Neuronal stem cell (in vitro differentiated cells): ENCODE measurements around the gene ANKFN1.

Experiments used
- DNase-seq: peaks from one replicate; pipeline ENCODE4 v3.0.0-alpha.2; 2013; ENCODE audit warnings: low spot score
- H2AFZ ChIP-seq: one replicate; pipeline ENCODE4 v1.6.1; 2013; ENCODE audit warnings: mild to moderate bottlenecking, low read length, inconsistent platforms
- H2AK5ac ChIP-seq: 2 replicates; pipeline ENCODE4 v1.6.1; 2013; ENCODE audit warnings: low read depth, mild to moderate bottlenecking, inconsistent platforms, low read length, moderate library complexity, mixed read lengths
- H2BK120ac ChIP-seq: 2 replicates; pipeline ENCODE4 v1.6.1; 2013; ENCODE audit warnings: low read depth, mild to moderate bottlenecking, inconsistent platforms, low read length, moderate library complexity, mixed read lengths
- H2BK12ac ChIP-seq: one replicate; pipeline ENCODE4 v1.6.1; 2013; ENCODE audit warnings: low read length, inconsistent platforms
- H2BK15ac ChIP-seq: 2 replicates; pipeline ENCODE4 v1.6.1; 2013; ENCODE audit warnings: mild to moderate bottlenecking, low read length, inconsistent platforms, mixed read lengths
- H2BK5ac ChIP-seq: one replicate; pipeline ENCODE4 v1.6.1; 2013; ENCODE audit warnings: inconsistent platforms, mild to moderate bottlenecking, low read length, moderate library complexity
- H3K14ac ChIP-seq: one replicate; pipeline ENCODE4 v1.6.1; 2013; ENCODE audit warnings: low read length, inconsistent platforms
- H3K18ac ChIP-seq: 2 replicates; pipeline ENCODE4 v1.6.1; 2013; ENCODE audit warnings: low read length, inconsistent platforms
- H3K23ac ChIP-seq: 2 replicates; pipeline ENCODE4 v1.6.1; 2013; ENCODE audit warnings: low read depth, mild to moderate bottlenecking, mixed read lengths, low read length, inconsistent platforms; ENCODE audit not compliant: poor library complexity
- H3K27ac ChIP-seq: replicated peaks from 3 replicates; pipeline ENCODE4 v1.5.1; 2013; ENCODE audit warnings: low read length, inconsistent platforms
- H3K27me3 ChIP-seq, 3 experiments: 2 replicates each; pipeline ENCODE4 v1.6.1; 2013; ENCODE audit warnings: low read length in 3 of 3, mild to moderate bottlenecking in 2 of 3, inconsistent platforms in 1 of 3, low read depth in 1 of 3, mixed read lengths in 1 of 3, moderate library complexity in 1 of 3; ENCODE audit not compliant: control insufficient read depth in 3 of 3, insufficient read depth in 3 of 3
- H3K36me3 ChIP-seq, 2 donors: replicated peaks in 1 of 2; 2 replicates each; pipeline ENCODE4 v1.6.1; 2013; ENCODE audit warnings: low read length in 2 of 2; ENCODE audit not compliant: control insufficient read depth in 2 of 2, insufficient read depth in 2 of 2
- H3K4ac ChIP-seq: 2 replicates; pipeline ENCODE4 v1.6.1; 2013; ENCODE audit warnings: inconsistent platforms, mild to moderate bottlenecking, low read length, moderate library complexity
- H3K4me1 ChIP-seq, 2 donors: 1 replicate in 1 of 2; 2 replicates in 1 of 2; pipeline ENCODE4 v1.6.1; 2013; ENCODE audit warnings: low read length in 2 of 2, low read depth in 1 of 2; ENCODE audit not compliant: control insufficient read depth in 2 of 2, insufficient read depth in 1 of 2
- H3K4me2 ChIP-seq: one replicate; pipeline ENCODE4 v1.6.1; 2013; ENCODE audit warnings: mild to moderate bottlenecking, low read length, inconsistent platforms; ENCODE audit not compliant: insufficient read depth, poor library complexity, severe bottlenecking
- H3K4me3 ChIP-seq, 2 donors: 2 replicates each; pipeline ENCODE4 v1.5.1; 2013; ENCODE audit warnings: low read length in 2 of 2, mild to moderate bottlenecking in 2 of 2, inconsistent platforms in 1 of 2, moderate library complexity in 1 of 2
- H3K79me1 ChIP-seq: one replicate; pipeline ENCODE4 v1.6.1; 2013; ENCODE audit warnings: low read depth, mild to moderate bottlenecking, inconsistent platforms, low read length, moderate library complexity
- H3K9ac ChIP-seq: one replicate; pipeline ENCODE4 v1.6.1; 2013; ENCODE audit warnings: mild to moderate bottlenecking, low read depth, low read length, inconsistent platforms; ENCODE audit not compliant: poor library complexity
- H3K9me3 ChIP-seq, 2 donors: replicated peaks in 1 of 2; 2 replicates each; pipeline versions ENCODE3 to v1.6.1; 2013; ENCODE audit warnings: low read length in 2 of 2, mild to moderate bottlenecking in 2 of 2, inconsistent platforms in 1 of 2, low read depth in 1 of 2, mixed read lengths in 1 of 2, moderate library complexity in 1 of 2; ENCODE audit not compliant: control insufficient read depth in 2 of 2, insufficient read depth in 1 of 2
- H4K8ac ChIP-seq: one replicate; pipeline ENCODE4 v1.6.1; 2013; ENCODE audit warnings: low read depth, mild to moderate bottlenecking, inconsistent platforms, low read length, moderate library complexity
- H4K91ac ChIP-seq: one replicate; pipeline ENCODE4 v1.6.1; 2013; ENCODE audit warnings: low read length, low read depth, mild to moderate bottlenecking, inconsistent platforms; ENCODE audit not compliant: poor library complexity
- WGBS, 2 donors: extraction: QIAGEN DNeasy Blood & Tissue Kit; methylation state at CpG; one replicate each; pipeline ENCODE4 v1.1.7; 2013; ENCODE audit warnings: missing lambda C conversion rate in 2 of 2, mixed read lengths in 1 of 2; ENCODE audit not compliant: insufficient read length in 2 of 2, insufficient replicate concordance in 1 of 2; ENCODE audit errors: extremely low coverage in 2 of 2; 5-methylcytosine and 5-hydroxymethylcytosine counted together

The ANKFN1 gene

DNA sequence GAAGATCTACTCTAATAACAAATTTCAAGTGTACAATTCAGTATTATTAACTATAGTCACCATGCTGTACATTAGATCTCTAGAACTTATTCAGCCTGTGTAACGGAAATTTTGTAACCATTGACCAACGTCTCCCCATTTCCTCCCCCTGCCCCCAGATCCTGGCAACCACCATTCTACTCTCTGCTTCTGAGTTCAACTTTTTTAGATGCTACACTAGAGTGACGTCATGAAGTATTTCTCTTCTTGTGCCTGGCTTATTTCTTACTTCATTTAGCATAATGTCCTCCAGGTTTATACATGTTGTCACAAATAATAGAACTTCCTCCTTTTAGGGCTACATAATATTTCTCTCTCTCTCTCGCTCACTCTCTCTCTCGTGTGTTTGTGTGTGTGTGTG lies 157.5 kb downstream of the ANKFN1 start:
- no peak overlapping the region for H3K23ac ChIP-seq
- no peak overlapping the region for H2AK5ac ChIP-seq
- no peak overlapping the region for H4K8ac ChIP-seq
- H3K27me3 ChIP-seq = no peaks in the 10 kb centered on the region
- H2BK15ac ChIP-seq = no peak overlapping the region
- no peak overlapping the region for H3K18ac ChIP-seq
- H3K27ac ChIP-seq = no peak overlapping the region
- no peak for DNase-seq
- peaks cover 0 to 4% of the 10 kb centered on the region in 2 donors for H3K4me1 ChIP-seq
- H3K4ac ChIP-seq = no peak overlapping the region
- H2BK120ac ChIP-seq = no peak overlapping the region
- H2BK5ac ChIP-seq = no peak overlapping the region
- no CpG with 5 or more reads among the region's 5 CpGs for WGBS, 2 donors
- H3K4me2 ChIP-seq = no peak overlapping the region
- H3K79me1 ChIP-seq = no peaks in the 10 kb centered on the region
- H2BK12ac ChIP-seq = no peak overlapping the region
- no peaks in the 10 kb centered on the region for H3K9me3 ChIP-seq
- H3K9ac ChIP-seq = no peak overlapping the region
- no peak overlapping the region for H3K14ac ChIP-seq
- no peak overlapping the region for H3K4me3 ChIP-seq
- H4K91ac ChIP-seq = no peak overlapping the region
- H2AFZ ChIP-seq = no peak overlapping the region
- no peaks in the 10 kb centered on the region for H3K36me3 ChIP-seq

GRCh38 chr17:56313201-56313600 lies 159.9 kb downstream of the ANKFN1 start:
- Histone ChIP-seq H3K4me3 (no peak overlapping the region), H2AFZ (no peak overlapping the region), H3K9ac (no peak overlapping the region), H3K27ac (no peak overlapping the region), H3K4me2 (no peak overlapping the region), H3K18ac (no peak overlapping the region), H2BK120ac (no peak overlapping the region), H2AK5ac (no peak overlapping the region), H3K79me1 (no peaks in the 10 kb centered on the region), H3K14ac (no peak overlapping the region), H2BK15ac (no peak overlapping the region), H3K36me3 (no peaks in the 10 kb centered on the region), H3K4me1 (peaks cover 0 to 6% of the 10 kb centered on the region in 2 donors), H4K91ac (no peak overlapping the region), H3K9me3 (no peaks in the 10 kb centered on the region), H3K23ac (no peak overlapping the region), H3K4ac (no peak overlapping the region), H4K8ac (no peak overlapping the region), H2BK5ac (no peak overlapping the region), H3K27me3 (no peaks in the 10 kb centered on the region), H2BK12ac (no peak overlapping the region)
- DNase-seq = no peak

GRCh38 chr17:56314026-56314425 lies 160.8 kb downstream of the ANKFN1 start:
- WGBS, 2 donors = no CpG with 5 or more reads among the region's 3 CpGs
- Histone ChIP-seq H3K9me3 (no peaks in the 10 kb centered on the region), H3K14ac (no peak overlapping the region), H4K8ac (no peak overlapping the region), H2BK5ac (no peak overlapping the region), H4K91ac (no peak overlapping the region), H3K27ac (no peak overlapping the region), H3K23ac (no peak overlapping the region), H2BK12ac (no peak overlapping the region), H3K9ac (no peak overlapping the region), H3K4me1 (peaks cover 0 to 6% of the 10 kb centered on the region in 2 donors), H3K79me1 (no peaks in the 10 kb centered on the region), H2BK15ac (no peak overlapping the region), H3K4me2 (no peak overlapping the region), H3K18ac (no peak overlapping the region), H3K4me3 (no peak overlapping the region), H3K36me3 (no peaks in the 10 kb centered on the region), H3K4ac (no peak overlapping the region), H2BK120ac (no peak overlapping the region), H3K27me3 (no peaks in the 10 kb centered on the region), H2AK5ac (no peak overlapping the region), H2AFZ (no peak overlapping the region)
- DNase-seq = no peak

DNA sequence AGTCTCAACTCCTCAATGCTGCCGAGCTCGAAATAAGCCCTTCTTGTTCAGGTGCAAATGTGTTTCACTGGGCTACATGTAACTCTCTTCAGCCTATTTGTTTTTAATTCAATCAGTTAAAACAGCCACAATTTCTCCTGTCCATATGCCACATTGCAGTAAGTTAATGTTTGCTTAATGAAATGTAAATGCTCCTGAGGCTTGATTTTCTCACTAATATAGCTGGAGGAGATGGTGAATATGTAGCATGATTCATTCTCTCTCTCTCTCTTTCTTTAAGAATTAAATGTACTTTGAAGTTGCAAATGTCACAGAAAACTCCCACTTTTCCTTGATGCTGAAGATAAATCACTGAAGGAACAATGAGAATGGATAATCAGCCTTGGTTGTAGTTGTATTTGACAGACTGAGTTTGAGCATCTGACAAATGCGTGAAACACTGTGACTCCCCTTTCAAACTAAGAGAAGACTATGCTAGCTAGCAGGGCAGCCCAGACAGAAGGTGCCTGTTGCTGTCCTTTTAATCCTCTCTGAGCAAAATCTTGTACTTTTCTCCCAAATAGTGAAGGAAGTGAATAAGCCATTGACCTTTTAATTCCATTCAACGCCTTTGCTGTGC lies 161.8 kb downstream of the ANKFN1 start:
- Histone ChIP-seq H2AFZ (no peak overlapping the region), H3K9ac (no peak overlapping the region), H3K4me3 (no peak overlapping the region), H4K91ac (no peak overlapping the region), H3K36me3 (no peaks in the 10 kb centered on the region), H3K4me1 (peaks cover 0 to 8% of the 10 kb centered on the region in 2 donors), H2AK5ac (no peak overlapping the region), H3K9me3 (no peaks in the 10 kb centered on the region), H2BK12ac (no peak overlapping the region), H3K27ac (no peak overlapping the region), H3K23ac (no peak overlapping the region), H4K8ac (no peak overlapping the region), H3K4me2 (no peak overlapping the region), H2BK5ac (no peak overlapping the region), H3K4ac (no peak overlapping the region), H3K18ac (no peak overlapping the region), H3K14ac (no peak overlapping the region), H2BK15ac (no peak overlapping the region), H3K27me3 (no peaks in the 10 kb centered on the region), H2BK120ac (no peak overlapping the region), H3K79me1 (no peaks in the 10 kb centered on the region)
- WGBS, 2 donors = no CpG with 5 or more reads among the region's 4 CpGs
- DNase-seq = no peak
